Measurements from ENCODE around the gene ZNF837. TPM values are rescaled to one million over a fixed set of nuclear protein-coding genes. Genes with fewer than 3 reads are reported as not detected.

Gene ZNF837
- total RNA-seq: 1.8 and 2.4 TPM in 2 replicates

DNA sequence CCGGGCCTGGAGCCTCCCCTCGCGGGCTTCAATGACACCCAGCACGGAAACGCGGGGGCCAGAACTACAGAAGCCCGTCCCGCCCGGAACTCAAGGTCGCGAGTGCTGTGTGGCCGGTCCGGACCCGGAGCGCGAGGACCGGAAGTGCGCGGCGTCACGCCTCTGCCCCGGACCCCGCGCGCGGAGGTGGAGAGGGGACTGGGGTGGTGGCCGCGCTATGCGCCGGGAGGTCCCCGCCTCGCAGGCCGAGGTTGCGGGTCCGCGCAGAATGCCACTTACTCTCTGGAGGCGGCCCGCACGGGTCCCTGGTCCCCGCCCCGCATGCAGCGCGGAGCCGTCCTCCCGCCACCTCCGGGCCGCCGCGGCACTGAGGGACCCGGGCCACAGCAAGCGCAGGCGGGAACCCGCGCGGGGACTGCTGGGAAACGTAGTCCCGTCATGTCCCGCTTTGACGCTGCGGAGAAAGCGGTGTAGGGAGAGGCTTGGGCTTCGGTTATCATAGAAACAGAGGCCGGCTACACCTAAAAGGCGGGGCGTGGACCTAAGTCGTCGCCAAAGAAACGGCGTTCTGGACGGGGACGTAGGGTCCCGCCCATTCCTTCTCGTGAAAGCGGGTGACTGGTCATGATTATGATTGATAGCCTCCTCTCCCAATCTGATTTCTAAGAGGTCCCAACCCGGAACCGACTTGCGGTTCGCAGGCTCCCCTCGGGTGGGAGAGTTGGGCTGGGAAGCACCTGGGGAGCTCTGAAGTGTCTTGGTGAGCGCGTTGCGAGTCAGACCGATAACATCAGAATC is at the start of gene ZNF837:
ZNF837 (minus strand) TSS at position 369 of the 798 bp plus-strand sequence. CDS start 11,698 bp downstream, outside the sequence.

DNA sequence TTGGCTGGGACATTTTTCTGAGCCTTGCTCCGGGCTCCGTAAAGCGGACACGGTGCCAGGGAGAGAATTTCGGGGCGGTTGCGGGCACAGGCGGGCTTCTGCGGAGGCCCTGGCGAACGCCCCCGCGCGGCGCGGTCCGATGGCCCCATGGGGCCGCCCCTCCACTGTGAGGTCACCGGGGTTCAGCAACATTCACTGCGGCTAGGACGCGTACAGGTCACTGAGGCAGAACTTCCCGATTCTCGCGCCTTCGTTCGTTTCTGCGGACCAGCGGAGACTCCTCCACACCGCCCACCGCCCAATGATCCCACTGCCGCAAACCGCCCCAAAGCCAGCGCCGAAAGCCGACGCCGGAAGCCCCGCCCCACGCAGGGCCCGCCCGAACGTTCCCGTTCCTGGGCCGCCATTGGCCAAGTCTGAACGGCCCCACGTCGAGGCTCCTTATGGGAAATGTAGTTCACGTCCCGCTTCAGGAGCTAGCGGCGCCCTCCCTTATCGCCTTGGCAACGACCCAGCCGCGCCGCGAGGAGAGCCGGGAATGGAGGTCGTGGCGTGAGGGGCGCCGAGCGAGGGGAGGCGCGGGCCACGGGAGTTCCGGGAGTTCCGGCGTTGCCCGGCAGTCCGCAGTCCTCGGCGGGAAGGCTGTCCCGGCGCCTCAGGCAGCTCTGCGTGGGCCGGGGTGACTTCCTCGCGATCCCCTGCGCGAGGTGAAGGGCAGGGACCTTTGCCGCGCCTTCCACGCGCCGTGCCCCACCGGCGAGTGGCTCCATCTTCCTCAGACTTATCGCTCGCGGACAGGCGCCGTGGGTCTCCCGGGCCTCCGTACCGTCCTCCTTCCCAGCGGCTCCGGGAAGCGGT is 27.6 kb upstream of the ZNF837 start, which contains the start of gene ZNF584:
ZNF584 (plus strand) TSS at position 498 of the 858 bp plus-strand sequence. CDS start 499 bp downstream, outside the sequence.

DNA sequence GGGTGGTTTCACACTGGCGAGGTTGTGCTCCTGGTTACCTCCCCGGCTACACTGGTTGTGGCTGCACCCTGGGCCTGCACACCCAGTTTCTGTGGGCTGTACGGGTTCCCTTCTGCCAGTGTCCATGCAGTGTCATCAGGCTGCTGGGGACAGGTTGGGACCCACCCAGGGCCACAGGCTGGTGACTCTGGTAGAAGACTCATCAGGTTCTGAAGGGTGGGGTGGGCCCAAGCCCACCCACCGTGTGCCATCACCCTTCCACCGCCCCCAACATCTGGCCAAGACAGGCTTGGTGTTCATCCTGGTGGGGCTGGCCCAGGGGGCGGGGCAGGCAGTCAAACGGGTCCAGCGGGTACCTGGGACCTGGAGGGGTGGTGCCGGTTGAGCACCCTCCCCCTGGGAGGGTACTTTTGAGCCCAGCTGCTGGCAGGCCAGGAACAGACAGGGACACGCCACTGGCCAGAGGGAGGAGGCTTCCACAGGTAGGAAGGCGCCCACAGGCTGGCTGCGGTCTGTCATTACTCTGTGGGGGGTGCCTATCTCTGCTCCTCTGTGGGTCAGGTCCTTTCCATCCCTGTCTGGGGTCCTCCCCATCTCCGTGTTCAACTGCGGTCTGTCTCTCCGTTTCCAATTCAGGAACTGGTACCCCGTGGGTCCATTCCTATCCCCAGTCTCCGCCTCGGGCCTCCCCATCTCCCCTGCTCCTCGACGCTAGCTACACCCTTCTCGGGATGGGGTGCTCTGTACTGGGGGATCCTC is 14.6 kb upstream of the ZNF837 start, which contains the start of gene RNF225:
RNF225 (plus strand) TSS at position 437 of the 759 bp plus-strand sequence. CDS start 434 bp downstream, outside the sequence.

DNA sequence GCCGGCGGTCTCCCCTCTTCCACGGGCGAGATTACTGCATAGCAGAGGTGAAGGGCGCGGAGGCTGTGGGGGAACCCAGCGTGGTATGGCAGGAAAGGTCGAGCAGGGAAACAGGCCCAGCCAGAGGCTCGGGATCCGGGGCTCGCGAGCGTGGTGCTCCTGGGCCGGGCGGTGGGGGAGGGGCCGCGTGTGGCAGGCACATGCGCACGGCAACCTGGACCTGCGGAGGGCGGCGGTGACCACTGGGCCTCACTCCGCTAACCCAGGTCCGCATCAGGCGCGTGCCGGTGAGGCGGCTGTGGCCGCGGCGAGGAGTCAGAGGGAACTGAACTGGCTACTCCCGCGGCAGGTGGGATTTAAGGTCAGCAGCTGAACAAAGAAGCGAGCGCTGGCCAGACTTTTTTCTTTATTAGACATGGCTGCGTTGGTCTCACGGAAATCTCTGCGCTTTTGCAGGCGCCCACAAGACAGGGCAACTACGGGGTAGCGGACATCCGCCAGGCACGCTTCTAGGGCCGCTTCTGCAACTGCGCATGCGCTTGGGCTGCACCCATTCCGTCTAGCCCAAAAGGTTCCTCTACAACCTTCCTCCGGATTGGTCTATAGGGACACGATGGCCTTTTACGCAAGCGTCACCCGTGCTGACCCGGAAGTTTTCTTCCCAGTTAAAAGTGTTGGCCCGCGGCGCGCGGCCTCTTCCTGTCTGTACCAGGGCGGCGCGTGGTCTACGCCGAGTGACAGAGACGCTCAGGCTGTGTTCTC is 5.9 kb upstream of the ZNF837 start, which contains the start of gene RPS5:
RPS5 (plus strand) TSS at position 694 of the 762 bp plus-strand sequence. CDS start 869 bp downstream, outside the sequence.

DNA sequence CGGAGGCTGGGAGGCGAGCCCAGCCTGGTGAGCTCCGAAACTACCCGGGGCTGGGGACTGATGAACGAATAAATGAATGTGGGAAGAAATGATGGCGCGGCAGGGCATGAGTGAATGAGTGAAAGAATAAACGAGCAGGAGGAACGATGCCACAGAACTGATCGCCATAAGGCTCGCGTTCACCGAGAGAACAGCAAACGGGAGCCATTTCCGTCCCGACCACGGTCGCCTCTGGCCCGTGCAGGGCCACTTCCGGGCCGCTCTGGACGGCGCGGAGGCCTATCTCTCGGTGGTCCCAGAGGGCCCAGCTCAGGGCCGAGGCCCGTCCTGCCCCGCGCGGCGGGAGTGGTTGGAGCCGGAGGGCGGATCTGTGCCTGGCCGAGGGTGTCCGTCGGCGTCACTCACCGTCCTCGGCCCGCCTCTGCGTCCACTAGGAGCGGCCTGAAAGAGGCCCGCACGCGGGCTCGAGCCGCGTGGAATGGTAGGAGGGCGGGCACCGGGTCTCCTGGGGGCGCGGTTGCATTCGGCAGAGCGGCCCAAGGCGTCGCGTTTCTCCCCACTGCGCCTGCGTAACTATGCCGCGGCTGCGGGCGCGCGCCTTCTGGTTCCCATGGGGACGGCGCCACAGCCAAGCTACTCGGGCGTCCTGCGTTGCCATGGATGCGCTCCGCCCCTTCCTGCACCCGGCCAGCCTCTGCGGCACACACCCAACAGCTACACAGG is 18.4 kb downstream of the ZNF837 start, which contains the start of gene ZNF497:
ZNF497 (minus strand) TSS at position 480 of the 723 bp plus-strand sequence. CDS start 5,116 bp downstream, outside the sequence.

DNA sequence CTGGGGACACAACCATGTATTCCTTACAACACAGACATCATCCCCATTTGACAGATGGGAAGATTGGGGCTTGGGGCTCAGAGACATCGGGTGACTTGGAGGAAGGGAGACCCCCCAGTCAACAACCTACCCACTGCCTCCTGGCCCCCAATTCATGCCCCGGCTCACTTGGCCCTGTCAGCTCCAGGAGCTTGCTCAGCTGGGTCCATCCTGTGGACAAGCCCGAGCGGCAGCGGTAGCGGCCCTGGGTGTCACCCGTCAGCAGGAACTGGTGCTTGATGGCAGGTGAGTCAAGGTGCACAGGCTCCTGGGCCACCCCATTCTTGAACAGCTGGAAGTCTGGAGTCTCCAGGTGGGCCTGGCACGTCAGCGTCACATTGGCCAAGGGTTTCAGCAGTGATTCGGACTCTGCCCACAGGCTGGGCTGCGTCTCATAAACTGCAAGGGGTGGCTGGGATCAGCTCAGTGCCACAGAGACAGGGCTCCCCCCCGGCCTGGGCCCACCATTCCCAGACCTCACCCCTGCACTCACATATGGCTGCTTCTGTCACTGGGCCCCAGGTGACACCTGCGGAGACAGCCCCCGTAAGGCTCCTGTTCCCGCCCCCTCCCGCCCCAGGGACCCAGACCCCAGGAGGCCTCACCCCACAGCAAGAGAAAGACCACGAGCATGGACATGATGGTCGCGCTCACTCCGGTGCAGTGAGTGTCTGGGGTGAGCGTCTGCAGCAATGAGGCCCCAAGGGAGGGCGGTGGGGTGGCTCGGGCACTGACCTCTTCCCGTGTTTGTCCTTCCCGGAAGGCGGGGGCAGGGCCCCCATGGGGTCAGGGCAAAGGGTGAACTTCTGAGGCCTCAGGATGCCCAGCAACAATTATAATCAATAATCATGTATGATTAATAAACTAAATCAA is 27.8 kb downstream of the ZNF837 start, which contains the start of gene A1BG:
A1BG (minus strand) TSS at position 733 of the 912 bp plus-strand sequence; CDS start at position 678, 55 bp downstream.

DNA sequence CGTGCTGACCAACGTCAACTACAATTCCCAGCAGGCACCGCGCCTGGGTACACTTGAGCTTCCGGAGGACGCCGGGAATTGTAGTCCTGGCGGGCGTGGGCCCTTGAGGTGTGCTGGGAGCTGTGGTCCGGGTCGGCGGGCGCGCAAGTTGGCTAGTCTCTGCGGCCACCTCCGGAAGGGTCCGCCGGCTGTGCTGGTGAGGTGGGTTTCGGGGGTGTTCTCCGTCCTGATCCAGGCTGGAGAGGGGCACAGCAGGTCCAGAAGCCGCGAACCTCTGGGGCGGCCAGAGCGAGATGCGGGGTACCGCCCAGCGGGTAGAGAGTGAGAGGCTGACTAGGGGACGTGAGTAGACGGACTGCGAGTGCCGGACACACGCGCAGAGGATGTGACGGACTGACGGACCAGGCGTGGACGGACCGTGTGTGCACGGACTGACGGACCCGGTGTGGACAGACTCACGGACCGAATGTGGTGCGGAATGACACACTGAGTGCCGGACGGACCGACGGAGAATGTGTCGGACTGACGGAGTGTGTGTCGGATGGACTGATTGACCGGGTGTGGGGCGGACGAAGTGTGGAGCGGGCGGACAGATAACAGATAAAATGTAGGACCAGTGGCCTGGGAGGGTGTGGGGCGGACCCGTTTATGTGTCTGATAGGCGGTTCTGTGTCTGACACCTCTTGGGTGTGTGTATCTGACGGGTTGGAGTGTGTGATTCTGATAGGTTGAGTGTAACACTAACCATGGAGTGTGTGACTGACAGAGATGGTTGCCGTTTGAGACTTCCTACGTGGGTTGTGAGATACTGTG is 53.7 kb downstream of the ZNF837 start, which contains the start of gene ZSCAN22:
ZSCAN22 (plus strand) TSS at position 81 of the 813 bp plus-strand sequence. CDS start 7,809 bp downstream, outside the sequence.

Small RNA genes within 50 kb of the gene (small RNA-seq; reads per million reads assigned to genes)
- gene MIR4754 (ENCODE audit: low replicate concordance): 0.10 reads per million
- gene MIR6806 (ENCODE audit: low replicate concordance): not detected
- 0.46 reads per million, percentile 15 among the genes with 10 or more reads in this experiment for gene RNA5SP473 (ENCODE audit: low replicate concordance)

Other genes starting within 250 kb of the ZNF837 start
- 11.4 and 12.6 TPM in 2 replicates for gene ZNF329, start 230.2 kb downstream of the ZNF837 start, total RNA-seq
- gene ZNF274, start 198.0 kb downstream of the ZNF837 start, total RNA-seq: 20.8 and 22.8 TPM in 2 replicates
- 35.5 and 45.0 TPM in 2 replicates for gene ZNF544, start 152.1 kb downstream of the ZNF837 start, total RNA-seq
- gene ZNF8, start 102.1 kb downstream of the ZNF837 start, total RNA-seq: 4.2 and 7.6 TPM in 2 replicates
- gene ERVK3-1, start 75.7 kb downstream of the ZNF837 start, total RNA-seq: 40.5 and 45.0 TPM in 2 replicates
- gene ZSCAN22, start 54.0 kb downstream of the ZNF837 start, total RNA-seq: 3.3 and 5.4 TPM in 2 replicates
- 3.3 and 8.8 TPM in 2 replicates for gene A1BG, start 27.5 kb downstream of the ZNF837 start, total RNA-seq
- gene ZNF497, start 18.3 kb downstream of the ZNF837 start, total RNA-seq: 0.57 and 1.3 TPM in 2 replicates
- 1,396 and 1,689 TPM in 2 replicates for gene RPS5, start 6.2 kb upstream of the ZNF837 start, total RNA-seq
- 0.22 and 0.43 TPM in 2 replicates for gene RNF225, start 14.6 kb upstream of the ZNF837 start, total RNA-seq
- 22.0 and 23.2 TPM in 2 replicates for gene ZNF584, start 27.6 kb upstream of the ZNF837 start, total RNA-seq
- gene ZNF132, start 59.1 kb upstream of the ZNF837 start, total RNA-seq: 8.1 and 9.7 TPM in 2 replicates
- gene ZNF324B, start 70.6 kb upstream of the ZNF837 start, total RNA-seq: 8.5 and 13.5 TPM in 2 replicates
- gene ZNF324, start 86.0 kb upstream of the ZNF837 start, total RNA-seq: 20.8 and 24.3 TPM in 2 replicates
- 9.3 and 16.9 TPM in 2 replicates for gene ZNF446, start 95.3 kb upstream of the ZNF837 start, total RNA-seq
- 1.3 and 1.6 TPM in 2 replicates for gene SLC27A5, start 131.0 kb upstream of the ZNF837 start, total RNA-seq
- 7.2 and 11.6 TPM in 2 replicates for gene ZBTB45, start 138.8 kb upstream of the ZNF837 start, total RNA-seq
- gene TRIM28, start 163.0 kb upstream of the ZNF837 start, total RNA-seq: 357 and 368 TPM in 2 replicates
- gene CHMP2A, start 174.1 kb upstream of the ZNF837 start, total RNA-seq: 71.4 and 178 TPM in 2 replicates
- 70.5 and 92.5 TPM in 2 replicates for gene UBE2M, start 177.6 kb upstream of the ZNF837 start, total RNA-seq
- gene MZF1, start 192.3 kb upstream of the ZNF837 start, total RNA-seq: 20.8 and 21.9 TPM in 2 replicates